HepG2 (cell line): Measurements from ENCODE around the gene CALU.

Experiments used
- ATF7 ChIP-seq, 2 experiments: fragments of 450-650 bp in 1 of 2; sonication (generic) in 1 of 2; formaldehyde crosslinking in 1 of 2; IDR thresholded peaks; 2 replicates each; pipeline versions ENCODE4 v1.4.0 to v1.6.1; 2016 to 2020; ENCODE audit warnings: antibody characterized with exemption in 1 of 2, mild to moderate bottlenecking in 1 of 2, missing genetic modification reagents in 1 of 2
- BHLHE40 ChIP-seq: IDR thresholded peaks from 2 replicates; pipeline ENCODE4 v1.6.1; 2011; ENCODE audit warnings: low read length, improper control_type of control experiment
- CTCF ChIP-seq: sonication (generic); formaldehyde crosslinking; IDR thresholded peaks from 2 replicates; pipeline ENCODE4 v1.5.0; 2020; ENCODE audit warnings: mild to moderate bottlenecking, missing genetic modification reagents, moderate library complexity
- DNMT1 ChIP-seq: sonication (generic); formaldehyde crosslinking; IDR thresholded peaks from 2 replicates; pipeline ENCODE4 v1.5.1; 2020; ENCODE audit warnings: mild to moderate bottlenecking, missing genetic modification reagents
- GABPB1 ChIP-seq: IDR thresholded peaks from 2 replicates; pipeline ENCODE4 v1.6.1; 2016; ENCODE audit warnings: mild to moderate bottlenecking, missing genetic modification reagents, moderate library complexity, missing compliant biosample characterization
- RERE ChIP-seq: IDR thresholded peaks from 2 replicates; pipeline ENCODE4 v1.6.1; 2016; ENCODE audit warnings: low read depth, missing genetic modification reagents, missing compliant biosample characterization
- TCF12 ChIP-seq, 2 experiments: fragments of 450-650 bp in 1 of 2; sonication (generic) in 1 of 2; formaldehyde crosslinking in 1 of 2; IDR thresholded peaks; 2 replicates each; pipeline versions ENCODE4 v1.6.1 to v1.8.0; 2017 to 2022; ENCODE audit warnings: antibody characterized with exemption in 1 of 2, mild to moderate bottlenecking in 1 of 2, missing genetic modification reagents in 1 of 2, moderate library complexity in 1 of 2
- ZNF280B ChIP-seq: sonication (generic); formaldehyde crosslinking; IDR thresholded peaks from 2 replicates; pipeline ENCODE4 v1.5.0; 2020; ENCODE audit warnings: missing genetic modification reagents, mild to moderate bottlenecking, borderline replicate concordance
- ZNF879 ChIP-seq: sonication (generic); formaldehyde crosslinking; IDR thresholded peaks from 2 replicates; pipeline ENCODE4 v1.8.1; 2023; ENCODE audit warnings: missing genetic modification reagents

GRCh38 chr7:128757203-128757602, 18.0 kb downstream of the CALU start:
- TF ChIP-seq DNMT1 (no peak), ZNF280B (no peak), TCF12 (IDR thresholded peaks at IDR 0.05) (no peak), TCF12 (CRISPR knock-in tag; IDR thresholded peaks at IDR 0.05) (no peak), RERE (CRISPR knock-in tag) (no peak), ATF7 (IDR thresholded peaks at IDR 0.05) (no peak), ATF7 (CRISPR knock-in tag; IDR thresholded peaks at IDR 0.05) (no peak), CTCF (CRISPR knock-in tag) (no peak), GABPB1 (CRISPR knock-in tag) (no peak), ZNF879 (no peak), BHLHE40 (no peak)
